Amniotic stem cell (primary cell): Measurements from ENCODE around the gene YPEL2.
"Not testable (repeated sequence)": the region's sequence is repeated elsewhere in the genome, so short reads cannot be mapped to it uniquely, and the experiment has no call there.

Source experiments
- DNase-seq: peaks from one replicate; lab custom pipeline; 2025; lab: John Stamatoyannopoulos, UW

Gene YPEL2

DNA sequence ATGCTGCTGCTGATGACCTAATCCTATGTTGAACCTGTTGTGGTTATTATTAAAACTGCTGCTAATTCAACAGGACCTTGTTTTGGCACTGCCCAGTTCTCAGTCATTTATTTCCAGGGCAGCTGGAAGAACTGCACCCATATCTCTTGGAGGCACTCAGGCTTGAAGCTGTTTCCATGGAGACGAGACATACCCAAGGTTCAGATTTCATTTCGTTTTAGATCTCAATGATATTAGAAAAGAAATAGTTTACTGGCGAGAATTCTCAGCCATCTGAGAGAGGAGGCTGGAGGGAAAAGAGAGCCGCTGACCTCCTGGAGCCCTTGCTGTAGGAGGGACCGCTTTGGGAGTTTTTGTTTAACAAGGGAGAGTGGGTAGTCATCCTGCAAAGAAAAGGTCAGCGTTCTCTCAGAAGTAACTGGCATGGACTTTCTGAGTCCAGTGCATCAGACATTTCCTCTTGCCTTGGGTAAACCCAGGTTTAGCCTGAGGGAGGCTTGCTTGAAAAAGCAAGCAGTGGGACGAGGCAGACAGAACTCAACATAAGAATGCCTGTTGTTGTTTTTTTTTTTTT lies 75.4 kb downstream of the YPEL2 start:
- peak; percentile 75 for DNase-seq

DNA sequence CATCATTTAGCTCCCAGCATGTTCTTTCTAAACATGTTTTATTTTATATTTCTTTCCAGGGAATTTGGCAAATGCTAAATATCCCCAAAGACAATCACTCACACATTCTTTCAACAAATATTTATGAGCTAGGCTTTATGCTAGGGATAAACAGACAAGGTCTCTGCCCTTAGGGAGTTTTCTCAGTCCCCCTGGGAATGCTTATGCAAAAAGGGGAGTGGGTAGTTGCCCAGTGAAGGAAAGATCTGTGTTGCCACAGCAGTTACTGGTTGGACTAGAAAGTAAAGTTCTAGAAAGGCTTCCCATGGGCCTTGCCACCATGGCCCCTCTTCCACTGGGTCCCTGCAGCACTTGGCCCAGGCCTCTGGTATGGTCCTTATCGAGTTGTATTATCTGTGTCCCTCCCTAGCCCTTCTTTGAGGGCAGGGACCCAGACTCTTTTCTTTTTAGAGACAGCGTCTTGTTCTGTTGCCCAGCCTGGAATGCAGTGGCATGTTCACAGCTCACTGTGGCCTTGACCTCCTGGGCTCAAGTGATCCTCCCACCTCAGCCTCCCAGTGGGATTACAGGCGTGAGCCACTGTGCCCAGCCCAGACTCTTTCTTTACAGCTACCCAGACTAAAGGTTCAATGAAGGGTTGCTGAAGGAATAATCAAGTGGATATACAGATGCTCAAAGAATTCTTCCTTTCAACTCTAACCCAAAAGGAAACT lies 78.0 kb downstream of the YPEL2 start:
- no peak for DNase-seq

DNA sequence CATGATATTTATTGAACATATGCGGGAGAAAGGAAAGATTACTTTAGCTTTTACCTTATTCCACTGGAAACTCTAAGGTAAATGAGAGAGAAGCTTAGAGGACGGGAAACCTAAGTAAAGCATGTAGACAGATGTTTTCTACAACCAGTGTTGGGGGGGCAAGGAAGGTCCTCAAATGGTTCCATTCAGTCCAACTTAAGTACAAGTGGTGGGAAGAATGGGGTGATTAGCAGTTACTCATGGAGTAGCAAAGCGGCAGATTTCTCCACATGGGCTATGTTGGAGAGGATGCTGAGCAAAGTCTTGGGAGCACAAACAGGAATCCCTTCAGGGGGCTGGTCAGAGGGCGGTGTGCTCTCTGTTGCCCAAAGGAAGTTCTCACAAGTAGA lies 78.6 kb downstream of the YPEL2 start:
- DNase-seq: no peak

DNA sequence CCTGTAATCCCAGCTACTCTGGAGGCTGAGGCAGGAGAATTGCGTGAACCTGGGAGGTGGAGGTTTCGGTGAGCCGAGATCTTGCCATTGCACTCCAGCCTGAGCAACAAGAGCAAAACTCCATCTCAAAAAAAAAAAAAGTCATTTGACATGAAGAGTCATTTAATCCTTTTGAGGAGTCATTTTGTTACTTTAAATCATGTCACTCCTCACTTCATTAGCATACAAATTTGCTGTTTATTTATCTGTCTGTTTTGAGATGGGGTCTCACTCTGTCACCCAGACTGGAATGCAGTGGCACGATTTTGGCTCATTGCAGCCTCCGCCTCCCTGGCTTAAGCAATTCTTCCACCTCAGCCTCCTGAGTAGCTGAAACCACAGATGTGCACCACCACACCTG lies 81.0 kb downstream of the YPEL2 start:
- DNase-seq: not testable (repeated sequence)

DNA sequence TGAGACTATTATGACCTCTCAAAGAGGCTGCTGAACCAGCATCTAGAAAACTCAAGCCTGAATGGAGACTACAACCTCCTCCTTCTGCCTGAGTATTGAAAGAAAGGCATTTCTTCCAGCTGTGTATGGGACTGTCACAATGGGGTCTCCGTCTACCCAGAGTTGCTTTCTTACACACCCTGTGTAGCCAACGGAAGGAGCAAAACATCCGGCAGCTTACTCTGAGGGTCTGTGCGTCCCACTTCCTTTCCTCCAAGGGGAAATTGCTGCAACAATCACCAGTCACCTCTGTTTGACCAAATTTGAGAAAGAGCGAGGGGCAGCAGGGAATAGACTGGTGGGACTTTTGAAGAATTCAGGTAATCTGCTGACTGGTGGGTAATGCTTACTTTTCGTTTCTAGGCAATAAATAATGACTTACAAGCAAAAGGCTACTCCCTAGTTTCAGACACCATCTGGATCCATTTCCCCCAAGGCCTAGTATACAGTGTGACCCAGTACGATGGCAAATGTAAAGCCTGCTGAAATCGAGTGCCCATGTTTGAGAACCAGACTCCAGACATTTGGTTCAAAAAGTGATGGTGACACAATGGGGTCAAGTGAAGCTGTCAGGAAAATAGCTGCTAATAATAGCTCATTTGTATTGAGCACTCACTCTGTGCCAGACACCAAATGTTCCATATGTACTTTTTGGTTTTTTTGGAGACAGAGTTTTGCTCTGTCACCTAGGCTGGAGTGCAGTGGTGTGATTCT lies 81.7 kb downstream of the YPEL2 start:
- no peak for DNase-seq

DNA sequence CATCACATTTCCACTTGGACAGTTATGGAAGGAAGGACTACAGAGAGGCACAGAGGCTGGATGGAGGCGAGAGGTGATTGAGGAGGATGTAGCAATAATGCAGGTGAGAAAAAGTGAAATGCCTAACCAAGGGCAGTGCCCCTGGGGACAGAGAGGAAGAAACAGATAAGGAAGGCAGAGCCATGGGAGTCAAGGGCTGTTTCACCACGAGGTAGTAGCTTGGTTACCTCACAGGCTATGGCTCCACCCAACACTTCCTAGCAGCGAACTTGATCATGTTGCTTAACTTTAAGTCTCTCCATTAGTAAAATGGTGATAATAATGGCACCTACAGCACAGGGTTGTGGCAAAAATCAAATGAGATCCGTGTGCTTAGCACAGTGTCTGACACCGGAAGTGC lies 83.9 kb downstream of the YPEL2 start:
- no peak for DNase-seq

DNA sequence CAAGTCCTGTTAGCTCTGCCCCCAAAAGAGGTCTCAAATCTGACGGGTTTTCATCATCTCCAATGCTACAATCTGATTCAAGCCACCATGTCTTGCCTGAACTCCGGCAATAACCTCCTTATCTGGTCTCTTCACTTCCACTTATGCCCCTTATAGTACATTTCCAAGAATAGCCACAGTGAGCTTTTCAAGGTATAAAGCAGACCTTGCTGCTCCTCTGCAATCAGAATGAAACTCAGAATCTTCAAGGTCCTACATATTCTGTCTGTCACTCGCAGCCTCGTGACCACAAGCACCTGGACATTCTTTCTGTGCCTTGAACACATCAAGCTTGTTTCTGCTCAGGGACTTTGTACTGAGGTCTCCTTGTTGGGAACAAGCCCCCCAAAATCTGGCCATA lies 84.7 kb downstream of the YPEL2 start:
- no peak for DNase-seq

DNA sequence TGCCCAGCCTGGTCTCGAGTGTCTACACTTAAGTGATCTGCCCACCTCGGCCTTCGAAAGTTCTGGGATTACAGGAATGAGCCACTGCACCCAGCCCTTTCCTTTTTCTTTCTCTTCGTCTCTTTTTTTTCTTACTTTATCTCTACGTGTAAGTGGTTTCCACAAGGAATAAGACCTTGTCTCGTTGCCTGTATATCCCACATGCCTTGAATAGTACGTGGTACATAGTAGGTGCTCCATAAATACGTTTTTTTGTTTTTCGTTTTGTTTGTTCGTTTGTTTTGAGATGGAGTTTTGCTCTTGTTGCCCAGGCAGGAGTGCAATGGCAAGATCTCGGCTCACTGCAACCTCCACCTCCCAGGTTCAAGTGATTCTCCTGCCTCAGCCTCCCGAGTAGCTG lies 86.0 kb downstream of the YPEL2 start:
- no peak for DNase-seq

DNA sequence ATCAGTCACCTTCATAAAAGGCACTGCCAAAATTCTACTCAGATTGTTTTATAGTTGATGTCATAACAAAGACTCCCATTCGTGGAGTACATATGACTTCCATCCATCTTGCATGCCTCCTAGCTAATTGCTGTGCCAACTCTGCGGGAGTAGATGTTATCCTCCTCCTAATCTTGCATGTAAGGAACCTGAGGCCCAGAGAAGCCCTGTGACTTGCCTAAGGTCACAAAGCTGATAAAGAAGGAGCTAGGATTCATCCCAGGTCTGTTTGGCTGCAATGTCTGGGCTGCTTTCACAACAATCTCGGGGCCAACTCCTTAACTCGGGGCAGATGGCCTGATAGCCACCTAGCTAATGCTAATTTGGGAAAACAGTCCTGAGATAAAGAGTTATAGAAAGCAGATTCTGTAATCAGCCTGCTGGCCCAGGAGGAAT lies 87.3 kb downstream of the YPEL2 start:
- no peak for DNase-seq

DNA sequence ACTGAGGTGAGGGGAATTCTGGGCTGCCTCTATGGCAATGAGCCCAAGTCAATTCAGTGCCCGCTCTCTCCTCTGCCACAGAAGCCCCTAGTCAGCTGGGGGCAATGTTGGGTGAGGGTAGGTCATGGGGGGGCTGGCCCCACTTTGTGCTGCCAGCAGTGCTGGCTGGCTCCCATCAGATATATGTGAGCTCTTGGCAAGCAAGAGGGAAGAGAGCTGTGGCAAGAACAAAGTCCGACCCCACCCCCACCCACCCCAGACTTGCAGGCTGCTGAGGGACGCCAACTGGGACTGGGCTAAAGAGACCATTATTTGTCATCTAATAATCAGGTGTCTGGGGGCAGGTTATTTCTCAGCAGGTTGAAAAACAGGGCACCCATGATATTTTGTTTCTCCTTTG lies 89.4 kb downstream of the YPEL2 start:
- no peak for DNase-seq

DNA sequence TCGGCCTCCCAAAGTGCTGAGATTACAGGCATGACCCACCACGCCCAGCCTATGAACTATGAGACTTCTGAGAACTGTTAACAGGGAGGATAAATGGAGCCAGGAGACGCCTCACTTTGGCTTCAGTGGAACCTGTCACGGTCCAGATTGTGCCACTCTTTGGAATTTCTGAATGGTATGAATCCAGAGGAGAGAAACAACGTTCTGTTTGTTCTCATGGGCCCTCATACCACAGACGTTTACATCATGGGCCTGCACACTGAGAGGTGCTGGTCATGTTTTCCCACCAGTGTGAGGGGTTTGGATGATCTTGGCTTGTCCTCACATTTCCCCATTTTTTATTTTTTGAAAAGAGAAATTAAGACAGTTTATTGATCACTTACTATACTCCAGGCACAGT lies 90.3 kb downstream of the YPEL2 start:
- no peak for DNase-seq

DNA sequence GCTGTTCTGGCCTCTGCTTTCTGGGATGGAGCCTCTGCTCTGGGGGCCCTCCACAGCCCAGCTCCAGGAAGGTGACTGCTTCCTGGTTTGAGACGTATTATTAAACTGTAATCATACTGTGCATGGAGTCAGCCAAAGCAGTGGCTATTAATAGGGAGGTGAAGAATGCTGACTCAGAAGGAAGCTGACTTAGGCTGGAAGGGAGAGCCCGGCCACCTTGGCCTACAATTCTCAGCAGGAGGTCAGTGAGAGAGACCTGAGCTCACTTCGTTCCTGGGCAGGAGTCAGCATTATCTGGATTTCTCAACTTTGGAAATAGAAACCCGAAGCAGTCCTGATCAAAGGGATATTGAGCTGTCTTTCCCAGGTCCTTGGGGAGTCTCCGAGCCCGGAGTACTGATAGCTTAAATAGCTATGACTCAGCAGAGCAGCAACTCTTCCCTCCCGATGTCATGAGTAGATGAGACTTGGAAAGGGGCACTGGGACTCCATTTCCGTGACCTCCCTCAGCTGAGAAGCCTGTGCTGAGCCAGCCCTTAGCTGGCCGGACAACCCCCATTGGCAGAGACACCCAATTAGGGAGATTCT lies 91.8 kb downstream of the YPEL2 start:
- DNase-seq: no peak

DNA sequence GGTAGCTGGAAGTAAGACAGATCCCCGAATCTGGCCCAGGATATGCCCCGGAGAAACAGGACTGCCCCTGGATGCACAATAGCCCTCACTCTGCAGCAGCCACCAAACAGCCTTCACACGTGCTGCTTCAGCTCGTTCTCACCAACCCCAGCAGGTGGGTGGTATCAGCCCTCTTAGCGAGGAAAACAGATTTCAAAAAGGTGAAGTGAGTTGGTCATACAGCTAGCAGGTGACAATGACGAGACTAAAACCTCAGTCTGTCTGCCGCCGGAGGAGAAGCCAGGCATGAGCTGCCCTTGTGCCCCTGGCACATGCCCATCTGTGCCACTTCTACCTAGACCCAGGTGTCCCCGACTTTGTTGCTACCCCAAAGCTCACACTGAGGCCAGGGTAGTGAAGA lies 92.4 kb downstream of the YPEL2 start:
- no peak for DNase-seq

DNA sequence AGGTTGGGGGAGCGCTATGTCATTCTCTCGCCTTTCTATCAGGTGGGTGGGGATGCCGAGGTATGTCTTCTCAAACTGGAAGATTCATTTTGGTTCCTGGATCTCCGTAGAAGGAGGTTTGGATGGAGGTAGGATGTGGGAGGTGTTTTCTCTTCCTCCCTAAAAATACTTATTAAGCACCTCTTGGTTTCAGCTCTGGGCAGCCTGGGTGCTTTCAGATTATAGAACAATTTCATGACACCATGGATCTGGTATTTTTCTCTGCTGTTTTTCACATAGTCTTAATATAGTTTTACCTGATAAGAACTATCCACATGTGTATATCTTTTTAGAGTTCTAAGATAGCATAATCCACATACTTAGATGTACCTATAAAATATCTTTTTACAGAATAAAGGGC lies 92.9 kb downstream of the YPEL2 start:
- DNase-seq: no peak

DNA sequence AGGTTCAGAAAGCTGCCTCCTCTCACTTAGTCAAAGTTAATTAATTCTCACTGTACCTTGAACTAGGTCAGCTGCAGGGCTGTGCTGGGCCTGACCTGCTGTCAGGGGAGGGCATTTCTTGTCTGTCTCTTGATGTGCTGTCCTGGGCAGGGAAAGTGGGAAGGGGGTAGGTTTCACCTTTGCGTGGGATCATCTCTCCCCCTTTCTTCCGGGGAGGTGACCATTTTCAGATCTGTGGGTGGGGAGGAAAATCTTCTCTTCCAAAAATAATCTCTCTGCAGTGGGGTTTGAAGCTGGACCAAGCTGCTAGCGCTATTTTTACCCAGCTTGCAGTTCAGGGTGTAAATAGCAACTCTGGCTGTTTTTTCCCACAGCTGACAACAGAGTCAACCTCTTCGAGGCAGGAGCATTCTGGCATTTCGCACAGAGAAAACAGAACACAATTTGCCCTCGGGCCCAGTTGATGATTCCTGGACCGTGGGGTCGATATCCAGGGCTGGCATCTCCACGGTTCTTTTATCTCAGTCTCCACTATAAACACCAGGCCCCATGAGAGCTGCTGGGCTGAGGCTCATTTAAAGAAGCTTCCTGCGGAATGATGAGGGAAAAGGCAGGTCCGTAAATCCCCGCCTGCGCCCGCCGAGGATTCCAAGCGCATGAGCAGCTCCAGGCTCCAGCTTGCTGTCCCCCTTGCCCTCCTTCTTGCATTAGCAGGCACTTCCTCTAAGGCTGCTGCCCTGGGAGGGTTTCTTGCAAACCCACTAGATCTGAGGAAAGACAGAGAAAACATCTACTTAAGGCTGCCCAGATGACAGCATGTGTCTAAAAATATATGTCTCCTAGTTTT lies 93.9 kb downstream of the YPEL2 start:
- DNase-seq: peak; percentile 22

DNA sequence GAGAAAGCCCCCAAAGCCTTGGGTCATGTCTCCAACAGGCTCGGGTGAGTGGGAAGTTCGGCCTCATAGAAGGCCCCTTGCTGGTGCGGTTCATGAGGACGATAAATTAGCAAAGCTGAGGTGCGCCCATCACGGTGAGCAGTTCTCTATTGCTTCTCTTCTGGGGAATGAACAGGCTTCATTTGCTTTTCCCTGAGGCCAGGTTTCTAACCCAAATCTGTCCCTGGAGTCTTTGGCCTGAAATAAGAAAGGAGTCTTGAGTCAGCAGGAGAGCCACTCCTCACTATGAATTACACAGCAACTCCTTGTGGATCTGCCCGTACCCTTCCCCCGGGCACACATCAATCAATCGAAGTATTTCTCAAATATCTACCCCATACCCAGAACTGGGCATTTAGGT lies 94.6 kb downstream of the YPEL2 start:
- DNase-seq: no peak

DNA sequence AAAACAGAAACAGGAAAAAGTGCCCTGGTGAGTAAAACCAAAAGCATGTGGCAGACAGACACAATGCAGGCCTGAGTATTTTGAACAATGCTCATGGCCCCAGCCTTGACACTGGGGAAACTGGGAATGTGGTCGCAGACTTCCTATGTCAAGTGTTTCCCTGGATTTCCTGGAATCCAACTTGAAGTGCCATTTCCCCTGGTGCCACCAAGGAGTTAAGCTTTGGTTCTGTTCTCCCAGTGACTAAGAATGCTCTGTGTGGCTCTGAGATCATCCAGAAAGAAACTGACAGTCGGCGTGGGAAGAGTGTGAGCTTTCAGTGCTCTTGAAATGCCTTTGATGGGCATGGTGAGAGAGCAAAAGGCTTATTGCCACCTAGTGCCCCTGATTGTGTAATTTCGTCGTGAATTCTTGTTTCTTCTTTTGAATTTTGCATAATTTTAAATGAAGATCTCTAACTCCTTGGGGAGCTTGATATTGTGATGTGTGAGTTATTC lies 96.0 kb downstream of the YPEL2 start:
- DNase-seq: peak; percentile 18

DNA sequence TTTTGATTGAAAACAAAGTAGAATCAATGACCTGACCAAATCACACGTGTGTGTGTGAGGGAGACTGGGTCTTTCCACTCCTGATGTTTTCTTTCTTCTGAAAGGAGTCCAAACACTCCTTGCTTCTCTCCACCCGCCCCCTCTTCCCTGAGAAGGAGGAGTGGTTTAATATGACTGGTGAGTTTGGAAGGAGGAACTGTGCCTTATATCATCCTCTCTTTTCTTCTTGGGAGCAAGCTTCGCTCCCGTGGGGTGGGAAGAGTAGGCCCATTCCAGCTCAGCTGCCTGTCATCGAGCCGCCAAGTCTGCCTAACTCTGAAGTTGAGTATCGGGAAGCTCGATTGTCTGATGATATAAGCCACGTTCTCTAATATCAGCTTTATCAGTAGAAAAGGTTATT lies 96.5 kb downstream of the YPEL2 start:
- no peak for DNase-seq

DNA sequence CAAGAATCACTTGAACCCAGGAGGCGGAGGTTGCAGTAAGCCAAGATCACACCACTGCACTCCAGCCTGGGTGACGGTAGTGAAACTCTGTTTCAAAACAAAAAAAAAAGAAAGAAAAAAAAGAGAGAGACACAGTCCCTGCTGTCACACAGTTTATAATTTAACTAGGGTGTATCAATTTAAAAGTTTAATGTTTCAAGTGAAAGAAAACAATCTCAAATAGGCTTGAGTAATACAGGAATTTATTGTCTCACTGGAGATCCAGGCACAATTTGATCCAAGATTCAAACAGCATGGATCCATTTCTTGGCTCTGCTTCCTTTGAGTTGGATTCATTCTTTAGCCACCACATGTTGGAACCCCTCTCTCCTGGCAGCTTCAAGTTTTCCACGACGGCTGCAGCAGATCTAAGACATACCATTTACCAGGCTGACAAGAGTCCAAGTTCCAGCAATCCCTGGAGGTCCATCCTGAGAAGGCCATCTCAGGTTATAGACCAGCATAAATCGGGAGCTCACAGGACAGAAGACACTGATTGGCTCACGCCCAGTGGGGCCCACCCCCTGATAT lies 97.5 kb downstream of the YPEL2 start:
- no peak for DNase-seq

DNA sequence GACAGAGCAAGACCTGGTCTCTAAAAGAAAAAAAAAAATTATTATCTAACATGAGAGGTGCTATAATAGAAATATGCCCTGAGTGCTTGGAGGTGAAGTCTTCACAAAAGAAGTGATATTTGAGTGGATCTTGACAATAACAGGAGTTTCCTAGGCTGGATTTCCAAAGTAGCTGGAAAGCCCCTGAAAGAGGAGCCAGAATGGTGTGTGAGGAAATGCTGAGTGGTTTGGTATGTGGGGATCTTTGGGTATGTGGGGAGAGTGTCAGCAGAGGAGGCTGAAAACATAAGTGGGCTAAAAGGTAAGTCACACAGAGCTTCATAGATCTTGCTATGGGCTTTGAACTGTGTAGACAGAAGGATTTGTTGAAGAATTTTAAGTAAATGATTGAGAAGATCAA lies 100.1 kb downstream of the YPEL2 start:
- DNase-seq: no peak

DNA sequence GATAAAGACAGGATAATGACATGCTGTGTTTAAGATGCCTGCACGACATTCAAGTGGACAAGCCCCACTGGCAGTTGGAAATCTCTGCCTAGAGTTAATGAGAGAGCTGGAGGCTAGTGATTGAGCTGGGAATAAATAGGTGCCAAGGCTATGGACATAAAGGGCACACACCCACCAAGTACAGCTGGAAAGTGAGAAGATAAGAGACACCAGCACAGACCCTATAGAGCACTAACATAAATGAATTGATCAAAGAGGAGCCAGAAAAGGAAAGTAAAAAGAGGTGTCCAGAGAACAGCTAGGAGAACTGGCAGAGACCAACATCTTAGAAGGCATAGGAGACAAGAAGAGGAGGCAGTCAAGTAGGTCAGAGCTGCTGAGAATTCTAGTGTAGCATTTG lies 101.2 kb downstream of the YPEL2 start:
- DNase-seq: no peak

DNA sequence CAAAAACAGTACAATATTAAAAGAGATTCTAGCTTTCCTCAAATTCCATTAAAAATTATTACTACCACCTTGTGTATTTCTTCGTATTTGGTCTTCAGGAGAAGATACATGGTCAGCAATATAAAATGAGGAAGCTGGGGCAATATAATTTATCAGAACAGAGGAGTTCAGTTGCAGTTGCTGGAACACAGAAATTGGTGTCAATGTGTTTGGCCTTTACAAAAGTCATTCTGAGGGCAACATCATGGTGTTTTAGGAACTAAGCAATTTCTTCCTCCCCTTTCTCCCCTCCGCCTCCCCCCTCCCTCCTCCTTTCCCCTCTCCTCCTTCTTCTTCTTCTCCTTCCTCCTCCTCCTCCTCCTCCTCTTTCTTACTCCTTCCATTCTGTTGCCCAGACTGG lies 102.1 kb downstream of the YPEL2 start:
- no peak for DNase-seq
